NB4 (cell line): ENCODE results near the gene CFAP299.

Source experiments
- MYC ChIP-seq: IDR thresholded peaks from 2 replicates; pipeline ENCODE4 v1.6.1; 2011; ENCODE audit warnings: low read depth, low read length
- POLR2A ChIP-seq: IDR thresholded peaks from 2 replicates; pipeline ENCODE4 v1.6.1; 2011; ENCODE audit warnings: mild to moderate bottlenecking; ENCODE audit not compliant: insufficient read length; ENCODE audit errors: extremely low read depth
- TF ChIP-seq, protein P1 (sequence below): IDR thresholded peaks from one replicate; pipeline ENCODE4 v1.5.1; 2012; ENCODE audit warnings: low read depth, low read length
- TF ChIP-seq, protein P2 (sequence below): IDR thresholded peaks from 2 replicates; pipeline ENCODE4 v1.6.1; 2011; ENCODE audit warnings: low read depth, low read length

DNA sequence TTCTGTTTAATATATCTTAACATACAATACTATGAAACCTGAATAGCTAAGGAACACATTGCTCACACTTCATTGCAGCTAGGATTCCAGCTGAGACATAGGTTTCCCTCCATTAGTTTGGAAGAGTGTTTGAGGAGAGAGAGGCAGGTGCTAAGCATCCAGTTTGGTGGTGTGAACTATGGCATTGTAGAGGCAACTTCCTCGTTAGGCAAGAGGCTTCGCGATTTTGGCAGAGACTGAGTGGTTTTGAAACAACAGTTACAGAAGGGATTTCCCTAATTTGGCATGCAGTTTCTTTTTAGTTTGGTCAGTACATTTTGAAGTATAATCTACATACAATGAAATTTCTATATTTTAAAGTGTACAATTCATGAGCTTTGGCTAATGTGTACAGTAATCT lies 577.9 kb downstream of the CFAP299 start:
- TF ChIP-seq, protein P1, sequence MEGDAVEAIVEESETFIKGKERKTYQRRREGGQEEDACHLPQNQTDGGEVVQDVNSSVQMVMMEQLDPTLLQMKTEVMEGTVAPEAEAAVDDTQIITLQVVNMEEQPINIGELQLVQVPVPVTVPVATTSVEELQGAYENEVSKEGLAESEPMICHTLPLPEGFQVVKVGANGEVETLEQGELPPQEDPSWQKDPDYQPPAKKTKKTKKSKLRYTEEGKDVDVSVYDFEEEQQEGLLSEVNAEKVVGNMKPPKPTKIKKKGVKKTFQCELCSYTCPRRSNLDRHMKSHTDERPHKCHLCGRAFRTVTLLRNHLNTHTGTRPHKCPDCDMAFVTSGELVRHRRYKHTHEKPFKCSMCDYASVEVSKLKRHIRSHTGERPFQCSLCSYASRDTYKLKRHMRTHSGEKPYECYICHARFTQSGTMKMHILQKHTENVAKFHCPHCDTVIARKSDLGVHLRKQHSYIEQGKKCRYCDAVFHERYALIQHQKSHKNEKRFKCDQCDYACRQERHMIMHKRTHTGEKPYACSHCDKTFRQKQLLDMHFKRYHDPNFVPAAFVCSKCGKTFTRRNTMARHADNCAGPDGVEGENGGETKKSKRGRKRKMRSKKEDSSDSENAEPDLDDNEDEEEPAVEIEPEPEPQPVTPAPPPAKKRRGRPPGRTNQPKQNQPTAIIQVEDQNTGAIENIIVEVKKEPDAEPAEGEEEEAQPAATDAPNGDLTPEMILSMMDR = no peak
- no peak for TF ChIP-seq POLR2A
- TF ChIP-seq, protein P2, sequence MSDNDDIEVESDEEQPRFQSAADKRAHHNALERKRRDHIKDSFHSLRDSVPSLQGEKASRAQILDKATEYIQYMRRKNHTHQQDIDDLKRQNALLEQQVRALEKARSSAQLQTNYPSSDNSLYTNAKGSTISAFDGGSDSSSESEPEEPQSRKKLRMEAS = no peak
- TF ChIP-seq MYC = no peak
